Glomerular endothelial cell (primary cell): ENCODE results near the gene MLX. TPM values are rescaled to one million over a fixed set of nuclear protein-coding genes. Genes with fewer than 3 reads are reported as not detected.
A peak's percentile ranks its signal among the peaks of the same experiment; 100 is the strongest.

Experiments used
- DNase-seq: peaks from one replicate; pipeline ENCODE4 v3.0.0-alpha.2; 2011; ENCODE audit warnings: low read depth, low spot score; ENCODE audit errors: extremely low read depth
- total RNA-seq: library from RNA; depleted of rRNA; stranded (reverse); fragments of >200 nt; gene quantifications from 2 replicates; pipeline ENCODE4 v1.2.3, GENCODE V29; 2015

MLX gene, protein sequence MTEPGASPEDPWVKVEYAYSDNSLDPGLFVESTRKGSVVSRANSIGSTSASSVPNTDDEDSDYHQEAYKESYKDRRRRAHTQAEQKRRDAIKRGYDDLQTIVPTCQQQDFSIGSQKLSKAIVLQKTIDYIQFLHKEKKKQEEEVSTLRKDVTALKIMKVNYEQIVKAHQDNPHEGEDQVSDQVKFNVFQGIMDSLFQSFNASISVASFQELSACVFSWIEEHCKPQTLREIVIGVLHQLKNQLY
- 27.1 and 30.0 TPM in 2 replicates for total RNA-seq

DNA sequence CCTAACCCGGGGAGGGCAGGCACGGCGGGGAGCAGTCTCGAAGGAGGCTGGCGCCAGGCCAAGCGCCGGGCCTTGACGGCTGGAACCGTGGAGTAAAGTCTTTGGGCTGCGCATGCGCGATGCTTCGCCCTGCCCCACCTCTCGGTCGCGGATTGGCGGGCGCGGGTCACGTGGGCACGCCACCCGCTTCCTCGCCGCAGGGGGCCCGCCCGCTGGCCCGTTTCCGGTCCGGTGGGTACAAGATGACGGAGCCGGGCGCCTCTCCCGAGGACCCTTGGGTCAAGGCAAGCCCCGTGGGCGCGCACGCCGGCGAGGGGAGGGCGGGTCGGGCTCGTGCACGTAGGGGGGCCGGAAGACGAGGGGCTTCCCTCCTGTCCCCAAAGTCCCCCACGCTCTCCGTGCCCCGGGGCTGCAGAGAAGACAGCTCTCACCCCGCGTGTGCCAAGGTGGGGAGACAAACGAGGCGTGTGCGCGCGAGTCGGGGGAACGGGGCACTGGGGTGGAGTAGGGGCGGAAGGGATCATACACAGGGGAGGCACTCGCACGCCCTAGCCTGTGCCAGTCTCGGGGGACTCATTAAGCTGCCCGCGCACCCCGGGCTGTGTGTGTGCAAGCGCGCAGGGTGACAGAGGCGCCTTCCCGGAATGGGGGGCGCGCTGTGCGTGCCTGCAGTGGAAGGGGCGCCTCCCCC, at the start of gene MLX:
Gene MLX, plus strand, starts transcription at position 218 of the 691 bp plus-strand sequence. Its CDS starts 25 bp downstream, at position 243.
- DNase-seq = no peak

DNA sequence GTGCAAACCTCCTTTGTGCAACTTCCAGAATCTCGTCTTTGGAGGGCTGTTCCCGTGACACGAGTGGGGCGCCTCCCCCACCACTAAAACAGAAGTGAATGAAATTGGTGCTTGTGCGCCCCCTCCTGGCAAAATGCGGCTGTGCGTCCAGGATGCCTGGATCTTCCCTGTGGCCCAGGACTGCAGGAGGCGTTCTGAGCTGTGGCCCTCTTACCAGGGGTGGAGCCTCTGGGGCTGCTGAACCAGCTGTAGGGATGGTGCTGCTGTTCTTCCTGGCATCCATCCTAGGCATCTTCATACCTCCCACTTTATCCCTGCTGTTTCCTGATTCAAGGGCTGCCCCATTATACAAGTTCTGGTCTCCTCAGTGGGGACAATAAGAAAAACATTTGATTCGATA, 49.4 kb upstream of the MLX start:
- DNase-seq = peak; percentile 57

DNA sequence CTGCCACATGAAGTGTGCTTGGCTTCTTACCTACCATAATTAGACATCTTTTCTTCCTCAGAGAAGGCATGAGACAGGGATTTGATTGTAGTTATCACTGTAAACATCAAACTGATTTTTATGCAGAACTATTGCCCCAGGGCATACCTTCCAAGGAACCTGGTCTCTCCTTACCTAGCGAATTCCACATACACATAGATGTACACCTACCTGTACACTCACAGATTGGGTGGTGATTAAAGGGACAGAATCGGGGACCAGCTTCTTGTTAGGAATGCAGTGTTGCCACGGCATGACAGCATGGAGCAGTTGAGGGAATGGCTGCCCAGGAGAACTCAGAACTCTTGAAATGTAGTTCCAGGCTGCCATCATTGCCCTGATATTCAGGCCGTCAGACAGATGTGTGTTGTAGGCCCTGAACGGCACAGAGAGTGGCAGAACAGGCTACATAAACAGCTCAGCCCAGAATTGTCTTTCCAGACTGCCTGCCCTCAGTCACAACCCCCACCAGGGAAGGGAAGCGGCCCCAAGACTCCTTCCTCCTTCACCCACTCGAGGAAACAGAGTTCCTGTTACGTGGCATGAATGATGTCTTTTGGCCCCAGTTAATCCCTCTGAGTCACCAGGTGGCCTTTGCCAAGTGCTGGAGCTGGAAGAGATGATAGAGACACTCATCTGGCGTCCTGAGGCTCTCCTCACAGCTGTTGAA, 48.7 kb upstream of the MLX start:
- peak; percentile 95 for DNase-seq

DNA sequence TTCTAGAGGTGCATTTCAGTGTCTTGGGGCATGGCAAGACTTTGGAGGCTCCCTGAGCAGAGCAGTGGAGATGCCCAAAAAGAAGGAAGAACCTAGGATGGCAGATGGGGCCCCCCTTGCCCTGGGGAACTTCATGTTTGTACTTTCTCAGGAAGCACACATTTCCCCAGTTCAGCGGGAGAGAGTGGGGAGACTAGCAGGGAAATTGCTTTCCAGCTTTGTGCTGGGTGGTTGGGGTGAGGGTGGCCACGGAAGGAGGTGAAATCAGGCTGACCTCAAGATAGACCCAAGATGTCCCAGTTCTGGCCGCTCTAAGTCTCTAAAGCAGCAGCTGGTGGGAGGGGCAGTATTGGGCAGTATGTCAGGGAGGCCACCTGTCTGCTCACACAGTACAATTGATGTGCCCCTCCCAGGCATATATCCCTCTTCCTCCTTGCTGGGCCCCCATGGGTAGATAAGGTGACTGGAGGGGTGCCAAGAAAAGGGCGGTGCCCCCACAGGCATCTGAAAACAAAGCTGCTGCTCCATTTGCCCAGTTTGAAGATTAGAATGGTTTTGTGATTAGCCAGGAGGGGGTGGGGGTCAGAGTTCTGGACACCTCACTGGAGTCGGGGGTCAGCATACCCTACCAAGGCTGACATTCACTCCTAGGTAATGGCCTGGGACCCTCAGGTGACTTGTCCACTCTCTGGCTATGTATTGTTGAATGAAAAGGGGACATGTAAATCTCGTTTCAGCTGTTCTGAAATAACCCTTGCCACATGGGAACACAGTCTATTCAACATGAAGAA, 48.0 kb upstream of the MLX start:
- peak; percentile 57 for DNase-seq

DNA sequence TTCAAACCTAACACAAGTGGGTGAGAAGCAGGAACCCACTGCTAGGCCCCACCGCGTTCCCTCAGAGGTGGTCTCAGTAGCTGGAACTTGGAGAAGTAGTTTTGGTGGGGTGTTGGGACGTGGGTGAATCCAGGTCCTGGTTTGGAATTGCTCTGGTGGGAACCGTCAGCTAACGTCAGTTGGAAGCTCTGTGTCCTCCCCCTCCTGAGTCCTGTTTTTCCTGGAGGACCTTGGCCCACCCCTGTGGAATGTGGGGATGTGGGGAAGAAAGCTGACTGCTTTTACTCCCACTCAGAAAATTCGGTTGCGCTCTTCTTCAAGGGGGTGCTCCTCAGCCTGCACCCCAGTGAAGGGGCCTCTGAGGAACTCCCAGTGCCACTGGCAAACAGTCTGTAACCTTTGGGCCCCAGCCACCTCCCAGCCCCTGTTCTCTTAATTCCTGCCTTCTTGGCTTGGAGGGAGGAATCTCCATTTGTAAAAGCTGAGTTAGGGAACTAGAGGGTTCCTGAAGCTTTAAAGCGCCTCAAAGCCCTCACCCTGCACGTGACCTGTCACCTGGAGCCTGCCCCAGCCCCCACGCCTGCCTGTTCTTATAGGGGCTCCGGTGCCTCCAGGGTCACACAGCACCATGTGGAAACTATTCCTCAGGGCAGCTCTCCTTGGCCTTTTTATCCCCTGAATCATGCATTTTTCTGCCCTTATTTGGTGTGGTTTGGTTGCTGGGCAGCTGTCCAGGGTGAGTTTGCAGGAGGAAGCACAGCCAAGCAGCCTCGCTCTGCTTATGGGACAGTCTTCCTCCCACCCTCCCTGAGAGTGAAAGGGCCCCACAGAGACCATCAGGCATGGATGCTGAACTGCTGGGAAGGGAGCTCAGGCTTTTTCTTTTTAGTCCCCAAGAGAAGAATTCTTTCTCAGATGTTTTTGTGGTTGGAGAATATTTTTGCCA, 47.1 kb upstream of the MLX start:
- peak; percentile 94 for DNase-seq

DNA sequence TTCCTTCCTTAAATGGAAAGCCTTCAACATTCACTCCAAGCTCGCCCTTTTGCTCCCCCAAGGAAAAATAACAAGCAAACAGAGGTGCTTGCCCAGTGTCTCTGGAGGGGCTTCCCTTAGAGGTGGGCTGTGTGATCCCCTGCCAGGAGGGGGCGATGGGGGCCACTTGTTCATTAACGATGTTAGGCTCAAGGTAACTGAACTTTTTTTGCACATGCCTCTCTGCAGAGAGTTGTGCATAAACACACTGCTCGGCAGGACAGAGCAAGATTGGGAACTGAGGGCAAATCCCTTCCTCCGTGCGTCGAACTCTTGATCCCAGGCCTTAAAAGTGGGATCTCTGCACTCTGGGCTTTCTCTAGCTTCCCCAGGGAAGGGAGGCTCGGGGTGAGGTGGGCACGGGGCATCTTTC, 46.4 kb upstream of the MLX start:
- DNase-seq = no peak

DNA sequence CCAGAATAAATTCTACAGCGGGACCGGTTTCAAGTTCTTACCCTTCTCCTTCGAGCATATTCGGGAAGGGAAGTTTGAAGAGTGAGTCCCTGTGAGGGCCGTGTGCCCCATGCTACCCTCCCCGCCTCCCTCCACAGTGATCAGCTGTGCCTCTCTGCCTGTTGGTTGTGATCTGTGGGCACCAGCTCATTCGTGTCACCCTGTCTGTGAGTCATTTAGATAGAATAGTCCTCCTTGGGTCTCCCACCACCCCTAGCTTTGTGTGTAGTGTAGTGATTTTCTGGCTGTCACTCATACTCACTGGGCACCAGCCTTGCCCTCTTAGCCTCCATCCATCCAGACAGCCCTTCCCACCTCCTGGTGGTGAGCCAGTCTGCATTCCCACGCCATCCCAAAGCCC, 45.9 kb upstream of the MLX start:
- DNase-seq = no peak

DNA sequence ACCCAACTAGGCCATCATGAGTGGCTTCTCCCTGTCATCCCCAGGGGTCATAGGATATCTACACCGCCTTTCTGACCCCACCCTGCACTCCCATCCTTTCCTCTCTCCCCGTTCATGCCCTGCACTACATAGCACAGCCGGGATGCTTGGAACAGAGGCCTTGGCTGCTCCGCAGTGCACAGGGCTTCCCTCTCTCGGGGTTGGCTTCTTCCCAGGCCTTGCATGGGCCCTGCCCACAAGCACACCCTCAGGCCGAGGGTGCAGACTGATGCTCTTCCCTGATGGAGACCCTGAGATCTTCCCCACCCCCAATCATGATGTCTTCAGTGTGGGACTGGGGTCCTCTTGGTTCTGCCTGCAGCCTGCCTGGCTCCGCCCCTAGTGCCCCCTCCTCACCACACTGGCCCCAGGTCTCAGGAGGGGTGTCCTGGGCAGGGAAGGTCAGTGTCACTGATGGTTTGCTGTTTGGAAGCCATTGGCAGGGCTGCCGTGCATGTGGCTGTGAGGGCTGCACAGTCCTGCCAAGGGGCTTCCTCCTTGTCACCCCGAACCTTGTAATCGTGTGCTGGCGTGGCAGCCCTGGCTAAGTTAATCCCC, 45.1 kb upstream of the MLX start:
- no peak for DNase-seq

DNA sequence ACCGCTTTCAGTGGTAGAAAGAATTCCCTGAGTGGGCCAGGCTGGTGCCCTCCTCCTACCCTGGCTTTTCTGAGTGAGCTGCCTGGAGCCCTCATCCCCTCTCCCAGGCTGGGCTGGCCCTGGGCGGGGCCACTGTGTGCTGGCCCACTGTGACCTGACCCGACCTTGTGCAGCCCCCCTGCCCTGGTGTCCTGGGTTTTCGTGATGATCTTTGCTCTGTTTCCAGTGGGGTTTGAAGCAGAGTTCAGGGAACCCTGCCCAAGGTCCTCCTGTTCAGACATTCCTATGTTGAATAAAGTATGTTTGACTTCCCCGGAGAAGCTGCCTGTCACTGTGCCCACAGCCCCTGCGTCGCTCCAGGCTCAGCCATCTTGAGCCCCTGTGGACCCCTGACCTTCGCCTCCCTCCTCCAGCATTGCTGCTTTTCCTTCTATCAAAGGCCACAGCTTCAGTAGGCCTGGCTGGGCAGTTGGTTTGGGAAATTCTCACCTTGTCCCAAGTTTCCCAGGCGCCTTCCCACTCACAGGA, 44.6 kb upstream of the MLX start:
- DNase-seq = no peak

DNA sequence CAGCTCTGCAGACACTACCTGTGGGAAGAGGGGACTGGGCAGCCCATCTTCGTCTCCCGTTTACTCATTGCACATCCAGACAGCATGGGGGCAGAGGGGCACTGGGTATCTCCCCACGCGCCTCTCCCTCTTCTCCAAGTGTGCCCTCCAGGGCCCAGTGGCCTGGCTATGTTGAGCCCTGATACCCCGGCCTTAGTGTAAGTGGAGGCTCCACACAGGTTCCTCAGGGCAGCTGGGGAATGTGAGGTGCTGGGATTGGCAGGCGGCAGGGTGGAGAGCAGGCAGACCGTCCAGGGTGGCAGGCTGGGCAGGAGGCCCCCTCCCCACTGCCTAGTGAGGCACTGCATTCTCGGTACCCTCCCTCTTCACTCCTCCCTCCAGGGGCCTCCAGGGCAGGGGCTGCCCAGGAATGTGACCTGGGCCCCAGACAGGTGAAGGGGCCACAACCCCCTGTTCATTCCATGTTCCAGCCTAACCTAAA, 44.1 kb upstream of the MLX start:
- no peak for DNase-seq

DNA sequence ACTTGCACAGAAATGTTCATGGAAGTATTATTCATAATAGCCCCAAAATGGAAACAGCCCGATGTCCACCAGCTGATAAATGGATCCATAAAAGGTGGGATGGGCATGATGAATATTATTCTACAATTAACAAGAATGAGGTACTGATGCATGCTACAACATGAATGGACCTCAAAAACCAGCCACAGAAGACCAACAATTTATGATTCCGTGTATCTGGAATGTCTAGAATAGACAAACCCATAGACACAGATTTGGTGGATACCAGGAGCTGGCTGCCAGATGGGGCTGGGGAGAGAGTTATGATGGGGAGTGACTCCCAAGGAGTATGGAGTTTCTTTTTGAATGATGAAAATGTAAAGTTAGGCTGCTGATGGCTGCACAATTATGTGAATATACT, 41.7 kb upstream of the MLX start:
- DNase-seq = no peak

DNA sequence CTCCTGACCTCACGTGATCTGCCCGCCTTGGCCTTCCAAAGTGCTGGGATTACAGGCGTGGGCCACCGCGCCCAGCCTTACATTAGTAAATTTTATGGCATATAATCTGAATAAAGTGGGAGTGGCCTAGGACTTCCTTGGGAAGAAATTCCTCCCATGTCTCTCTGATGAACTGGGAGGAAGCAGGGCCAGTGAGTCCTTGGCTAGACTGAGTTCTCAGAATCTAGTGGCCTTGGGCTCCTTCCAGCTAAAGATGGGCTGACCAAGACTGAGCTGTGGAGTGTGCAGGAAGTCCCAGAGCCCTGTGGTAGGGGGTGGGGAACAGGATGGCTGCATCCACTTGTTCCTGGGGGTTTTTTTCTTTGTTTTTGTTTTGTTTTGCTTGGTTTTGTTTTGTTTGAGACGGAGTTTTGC, 40.9 kb upstream of the MLX start:
- DNase-seq = peak; percentile 71

DNA sequence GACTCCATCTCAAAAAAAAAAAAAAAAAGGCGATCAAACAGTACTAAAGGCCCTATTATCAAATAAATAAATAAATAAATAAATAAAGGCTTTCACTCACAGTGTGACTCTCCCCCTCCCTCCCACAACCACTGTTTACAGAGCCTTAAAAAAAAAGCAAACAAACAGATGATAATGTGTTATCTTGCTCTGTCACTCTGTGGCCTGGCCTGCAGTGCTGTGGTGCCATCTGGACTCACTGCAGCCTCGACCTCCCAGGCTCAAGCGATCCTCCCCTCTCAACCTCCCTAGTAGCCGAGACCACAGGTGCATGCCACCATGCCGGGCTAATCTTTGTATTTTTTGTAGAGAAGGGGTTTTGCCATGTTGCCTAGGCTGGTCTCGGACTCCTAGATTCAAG, 39.0 kb upstream of the MLX start:
- DNase-seq = no peak

DNA sequence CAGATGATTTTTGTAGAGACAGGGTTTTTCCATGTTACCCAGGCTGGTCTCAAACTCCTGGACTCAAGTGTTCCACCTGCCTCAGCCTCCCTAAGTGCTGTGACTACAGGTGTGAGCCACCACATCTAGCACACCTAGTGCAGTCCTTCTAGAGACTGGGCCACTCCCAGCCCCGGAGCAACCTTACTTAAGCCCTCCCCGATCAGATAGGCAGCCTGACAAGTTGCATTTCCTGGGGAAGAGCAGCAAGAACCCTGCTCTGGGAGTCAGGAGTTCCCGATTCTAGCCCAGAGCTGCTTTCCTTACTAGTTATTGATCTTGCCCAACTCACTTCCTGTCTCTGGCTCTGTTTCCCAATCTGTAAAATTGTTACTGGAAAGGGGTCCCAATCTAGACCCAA, 37.8 kb upstream of the MLX start:
- DNase-seq = no peak

DNA sequence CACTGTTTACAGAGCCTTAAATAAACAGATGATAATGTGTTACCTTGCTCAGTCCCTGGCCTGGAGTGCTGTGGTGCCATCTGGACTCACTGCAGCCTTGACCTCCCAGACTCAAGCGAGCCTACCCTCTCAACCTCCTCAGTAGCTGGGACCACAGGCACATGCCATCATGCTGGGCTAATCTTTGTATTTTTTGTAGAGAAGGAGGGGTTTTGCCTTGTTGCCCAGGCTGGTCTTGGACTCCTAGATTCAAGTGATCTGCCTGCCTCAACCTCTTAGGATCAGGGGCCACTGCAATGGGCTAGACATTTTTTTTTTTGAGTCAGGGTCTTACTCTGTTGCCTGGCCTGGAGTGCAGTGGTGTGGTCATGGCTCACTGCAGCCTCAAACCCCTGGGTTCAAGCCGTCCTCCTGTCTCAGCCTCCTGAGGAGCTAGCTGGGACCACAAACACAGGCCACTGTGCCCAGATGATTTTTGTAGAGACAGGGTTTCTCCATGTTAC, 35.9 kb upstream of the MLX start:
- DNase-seq = no peak

DNA sequence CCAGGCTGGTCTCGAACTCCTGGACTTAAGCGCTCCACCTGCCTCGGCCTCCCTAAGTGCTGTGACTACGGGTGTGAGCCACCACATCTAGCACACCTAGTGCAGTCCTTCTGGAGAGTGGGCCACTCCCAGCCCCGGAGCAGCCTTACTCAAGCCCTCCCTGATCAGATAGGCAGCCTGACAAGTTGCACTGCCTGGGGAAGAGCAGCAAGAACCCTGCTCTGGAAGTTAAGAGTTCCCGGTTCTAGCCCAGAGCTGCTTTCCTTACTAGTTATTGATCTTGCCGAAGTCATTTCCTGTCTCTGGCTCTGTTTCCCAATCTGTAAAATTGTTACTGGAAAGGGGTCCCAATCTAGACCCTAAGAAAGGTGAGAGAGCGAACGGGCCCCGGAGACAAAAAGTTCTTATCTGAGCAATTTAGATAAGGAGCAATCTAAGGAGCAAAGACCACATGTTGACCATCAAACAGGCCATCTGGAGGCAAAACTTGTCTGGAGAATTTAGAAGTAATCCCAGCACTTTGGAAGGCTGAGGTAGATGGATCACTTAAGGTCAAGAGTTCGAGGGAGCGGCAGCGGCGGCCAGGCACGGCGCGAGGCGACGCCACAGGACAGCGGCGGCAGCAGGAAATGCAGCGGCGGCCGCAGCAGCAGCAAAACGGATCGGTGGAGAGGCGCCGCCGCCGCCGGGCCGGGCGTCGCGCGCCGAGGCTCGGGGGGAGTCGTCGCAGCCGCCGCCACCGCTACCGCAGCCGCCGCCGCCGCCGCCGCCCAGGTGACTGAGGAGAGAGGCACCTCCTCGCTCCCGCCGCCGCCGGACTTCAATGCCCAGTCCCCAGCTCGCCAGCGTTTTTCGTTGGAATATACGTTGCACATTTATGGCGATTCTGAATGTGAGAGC, 35.2 kb upstream of the MLX start:
- no peak for DNase-seq

DNA sequence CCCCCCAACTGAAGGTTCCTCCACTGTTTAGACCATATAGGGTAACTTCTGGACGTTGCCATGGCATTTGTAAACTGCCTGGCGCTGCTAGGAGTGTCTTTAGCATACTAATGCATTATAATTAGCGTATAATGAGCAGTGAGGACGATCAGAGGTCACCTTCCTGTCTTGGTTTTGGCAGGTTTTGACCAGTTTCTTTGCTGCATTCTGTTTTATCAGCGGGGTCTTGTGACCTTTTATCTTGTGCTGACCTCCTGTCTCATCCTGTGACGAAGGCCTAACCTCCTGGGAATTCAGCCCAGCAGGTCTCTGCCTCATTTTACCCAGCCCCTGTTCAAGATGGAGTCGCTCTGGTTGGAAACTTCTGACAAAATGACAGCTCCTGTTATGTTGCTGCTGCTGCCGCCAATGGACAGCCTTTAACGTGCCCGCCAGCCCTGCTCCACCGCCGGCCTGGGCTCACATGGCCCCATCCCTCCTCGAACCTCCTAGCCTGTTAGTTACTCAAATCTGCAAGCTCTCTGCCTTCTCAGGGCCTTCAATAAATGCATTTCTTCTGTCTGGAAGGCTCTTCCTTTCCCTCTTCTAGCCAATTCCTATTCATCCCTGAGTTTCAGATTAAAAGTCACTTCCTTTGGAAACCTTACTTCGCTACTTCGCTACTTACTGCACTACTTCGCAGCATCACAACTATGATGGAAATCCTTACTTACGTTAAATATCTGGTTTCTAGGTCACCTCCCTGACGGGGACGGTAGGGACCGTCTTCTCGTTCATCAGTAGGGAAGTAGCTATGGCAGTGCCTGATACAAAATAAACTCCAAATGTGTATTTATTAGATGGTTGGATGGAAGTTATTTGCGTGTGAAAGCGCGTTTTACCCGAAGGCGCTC, 31.5 kb upstream of the MLX start:
- DNase-seq = no peak
